PFSK-1 (cell line): ENCODE measurements around the gene DLK1.

ENCODE experiments used
- POLR2AphosphoS5 ChIP-seq: IDR thresholded peaks from 2 replicates; pipeline ENCODE4 v1.6.1; 2012; ENCODE audit warnings: low read depth, mild to moderate bottlenecking, control low read depth, low read length, moderate library complexity
- REST ChIP-seq, 2 experiments: IDR thresholded peaks; 2 replicates each; pipeline versions ENCODE4 v1.6.1 to v1.8.0; 2011 to 2012; ENCODE audit warnings: low read depth in 2 of 2, low read length in 2 of 2, control low read depth in 1 of 2, inconsistent platforms in 1 of 2, mild to moderate bottlenecking in 1 of 2, moderate library complexity in 1 of 2; ENCODE audit not compliant: insufficient read depth in 1 of 2
- TAF1 ChIP-seq: IDR thresholded peaks from 2 replicates; pipeline ENCODE4 v1.6.1; 2012; ENCODE audit warnings: low read length, control low read depth, borderline replicate concordance; ENCODE audit not compliant: insufficient read depth

GRCh38 chr14:100786131-100786530 lies 59.4 kb downstream of the DLK1 start:
- TF ChIP-seq TAF1: no peak
- TF ChIP-seq REST (IDR thresholded peaks at IDR 0.05; ENCODE audit: insufficient read depth in 1 of 2, low read depth in 2 of 2, low read length in 2 of 2): no peak
- no peak for TF ChIP-seq POLR2AphosphoS5
